ENCODE measurements around the gene NPY. TPM values are rescaled to one million over a fixed set of nuclear protein-coding genes. Genes with fewer than 3 reads are reported as not detected.

The NPY gene
- total RNA-seq, 1 donor from 2014 or later, result not detected

DNA sequence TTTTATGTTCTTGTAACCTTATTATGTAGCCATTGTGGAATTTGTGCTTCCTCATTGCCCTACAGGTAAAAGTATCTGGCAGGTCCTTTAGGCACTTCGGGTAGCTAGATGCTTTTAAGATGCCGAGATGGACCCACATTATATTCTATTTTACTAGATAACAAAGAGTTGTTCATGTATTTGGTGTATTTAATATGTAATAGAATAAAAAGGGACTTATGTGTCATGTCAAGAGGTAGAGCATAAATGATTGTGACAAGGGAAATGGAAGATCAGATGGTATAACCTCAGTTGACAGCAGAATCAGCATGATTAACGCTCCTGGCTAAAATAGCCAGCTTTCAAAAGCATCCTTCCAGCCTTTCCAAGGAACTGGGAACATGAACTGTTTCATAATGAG, 50.6 kb downstream of the NPY start:
- TF ChIP-seq, protein P1, sequence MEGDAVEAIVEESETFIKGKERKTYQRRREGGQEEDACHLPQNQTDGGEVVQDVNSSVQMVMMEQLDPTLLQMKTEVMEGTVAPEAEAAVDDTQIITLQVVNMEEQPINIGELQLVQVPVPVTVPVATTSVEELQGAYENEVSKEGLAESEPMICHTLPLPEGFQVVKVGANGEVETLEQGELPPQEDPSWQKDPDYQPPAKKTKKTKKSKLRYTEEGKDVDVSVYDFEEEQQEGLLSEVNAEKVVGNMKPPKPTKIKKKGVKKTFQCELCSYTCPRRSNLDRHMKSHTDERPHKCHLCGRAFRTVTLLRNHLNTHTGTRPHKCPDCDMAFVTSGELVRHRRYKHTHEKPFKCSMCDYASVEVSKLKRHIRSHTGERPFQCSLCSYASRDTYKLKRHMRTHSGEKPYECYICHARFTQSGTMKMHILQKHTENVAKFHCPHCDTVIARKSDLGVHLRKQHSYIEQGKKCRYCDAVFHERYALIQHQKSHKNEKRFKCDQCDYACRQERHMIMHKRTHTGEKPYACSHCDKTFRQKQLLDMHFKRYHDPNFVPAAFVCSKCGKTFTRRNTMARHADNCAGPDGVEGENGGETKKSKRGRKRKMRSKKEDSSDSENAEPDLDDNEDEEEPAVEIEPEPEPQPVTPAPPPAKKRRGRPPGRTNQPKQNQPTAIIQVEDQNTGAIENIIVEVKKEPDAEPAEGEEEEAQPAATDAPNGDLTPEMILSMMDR (IDR thresholded peaks at IDR 0.05; ENCODE audit: borderline replicate concordance), result no peak
- Histone ChIP-seq H3K36me3 (no peaks in the 10 kb centered on the region), H3K4me1 (no peaks in the 10 kb centered on the region), H3K4me3 (no peak overlapping the region), H3K9me3 (replicated peaks) (no peaks in the 10 kb centered on the region), H3K27me3 (ENCODE audit: low read depth) (peaks cover 35% of the 10 kb centered on the region), H3K27ac (replicated peaks) (no peak overlapping the region)
- no peak for DNase-seq
- intact Hi-C loops (cut with micrococcal nuclease), result no loop called here

DNA sequence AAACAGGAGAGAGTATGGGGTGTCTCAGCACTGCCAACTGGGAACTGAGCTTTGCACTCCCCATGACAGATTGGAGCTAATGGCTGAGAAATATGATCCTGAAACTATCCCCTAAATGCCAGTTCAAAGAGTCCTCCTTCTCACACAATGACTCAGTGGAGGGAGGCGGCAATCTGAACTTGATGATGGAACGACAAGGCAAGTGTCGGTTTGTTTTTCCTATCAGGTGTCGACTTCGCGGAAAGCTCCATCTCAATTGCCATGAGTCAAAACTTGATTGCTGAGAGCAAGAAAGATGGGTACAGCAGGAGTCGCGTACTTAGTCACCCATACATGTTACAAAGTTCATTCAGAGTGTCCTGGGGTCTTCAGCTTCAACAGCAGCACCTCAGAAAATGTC, 52.5 kb downstream of the NPY start:
- H3K4me3 ChIP-seq, result no peak overlapping the region
- H3K27ac ChIP-seq (replicated peaks), result no peak overlapping the region
- TF ChIP-seq, protein P1 (IDR thresholded peaks at IDR 0.05; ENCODE audit: borderline replicate concordance), result no peak
- H3K4me1 ChIP-seq, result no peaks in the 10 kb centered on the region
- no peaks in the 10 kb centered on the region for H3K36me3 ChIP-seq
- peaks cover 35% of the 10 kb centered on the region for H3K27me3 ChIP-seq (ENCODE audit: low read depth)
- DNase-seq, result no peak
- intact Hi-C loops (cut with micrococcal nuclease), result no loop called here
- H3K9me3 ChIP-seq (replicated peaks), result no peaks in the 10 kb centered on the region

DNA sequence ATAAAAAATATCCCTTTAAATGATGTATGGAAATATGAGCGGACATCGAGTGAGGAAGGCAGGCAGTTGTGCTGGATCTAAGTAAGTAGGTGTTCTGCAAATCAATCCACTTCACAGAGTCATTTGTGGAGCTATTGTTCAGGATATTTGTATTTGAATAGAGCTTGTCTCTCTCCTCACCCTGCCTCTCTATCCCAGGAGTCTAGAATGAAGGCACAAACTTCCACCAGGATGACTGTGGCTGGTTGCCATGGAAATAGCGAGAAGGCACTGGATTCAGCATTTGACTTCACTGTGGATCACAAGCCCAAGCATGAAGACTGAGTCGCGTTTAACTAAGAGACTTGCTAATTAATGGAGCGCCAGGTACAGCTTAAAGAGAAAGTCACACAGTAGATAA, 53.2 kb downstream of the NPY start:
- TF ChIP-seq, protein P1 (IDR thresholded peaks at IDR 0.05; ENCODE audit: borderline replicate concordance), result no peak
- H3K27me3 ChIP-seq (ENCODE audit: low read depth), result peaks cover 35% of the 10 kb centered on the region
- intact Hi-C loops (cut with micrococcal nuclease), result no loop called here
- H3K27ac ChIP-seq (replicated peaks), result no peak overlapping the region
- H3K4me3 ChIP-seq, result no peak overlapping the region
- no peaks in the 10 kb centered on the region for H3K36me3 ChIP-seq
- no peaks in the 10 kb centered on the region for H3K4me1 ChIP-seq
- no peak for DNase-seq
- no peaks in the 10 kb centered on the region for H3K9me3 ChIP-seq (replicated peaks)

DNA sequence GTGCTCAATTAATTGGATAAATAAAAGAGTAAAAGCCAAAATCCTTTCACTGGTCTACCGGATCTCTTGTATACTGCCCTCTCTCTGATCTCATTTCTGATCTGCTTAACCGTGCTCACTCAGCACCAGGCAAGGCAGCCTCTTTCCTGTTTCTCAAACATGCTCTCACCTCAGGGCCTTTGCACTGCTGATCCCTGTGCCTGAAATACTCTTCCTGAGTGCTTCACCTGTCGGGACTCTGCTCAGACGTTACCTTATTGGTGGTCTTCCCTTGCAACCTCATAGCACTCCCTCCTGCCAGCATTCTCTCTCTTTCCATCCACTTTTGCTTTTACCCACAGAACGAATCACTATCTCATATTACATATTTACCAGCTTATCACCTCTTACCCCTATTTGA, 55.6 kb downstream of the NPY start:
- intact Hi-C loops (cut with micrococcal nuclease), result no loop called here
- Histone ChIP-seq H3K27me3 (ENCODE audit: low read depth) (peaks cover 35% of the 10 kb centered on the region), H3K27ac (replicated peaks) (no peak overlapping the region), H3K36me3 (no peaks in the 10 kb centered on the region), H3K4me3 (no peak overlapping the region), H3K4me1 (no peaks in the 10 kb centered on the region), H3K9me3 (replicated peaks) (no peaks in the 10 kb centered on the region)
- no peak for DNase-seq
- TF ChIP-seq, protein P1 (IDR thresholded peaks at IDR 0.05; ENCODE audit: borderline replicate concordance), result no peak

DNA sequence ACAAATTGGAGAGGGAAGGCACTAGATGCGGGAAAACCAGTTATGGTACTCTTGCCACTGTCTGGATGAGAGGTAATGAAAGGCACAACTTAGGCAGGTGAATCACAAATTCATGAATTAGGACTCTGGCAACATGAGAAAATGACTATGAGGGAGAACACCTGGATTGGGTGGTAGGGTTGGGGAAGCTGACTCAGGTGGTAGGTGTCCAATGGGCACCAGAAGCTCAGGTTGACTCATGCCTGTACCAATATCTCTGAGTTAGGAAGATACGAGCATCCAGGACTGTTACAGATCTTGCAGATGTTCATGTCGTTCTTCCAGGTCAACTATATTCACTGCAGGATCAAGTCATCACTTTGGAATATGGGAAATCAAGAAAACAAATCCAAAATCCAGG, 56.7 kb downstream of the NPY start:
- Histone ChIP-seq H3K27ac (replicated peaks) (no peak overlapping the region), H3K36me3 (no peaks in the 10 kb centered on the region), H3K4me1 (no peaks in the 10 kb centered on the region), H3K4me3 (no peak overlapping the region), H3K9me3 (replicated peaks) (no peaks in the 10 kb centered on the region), H3K27me3 (ENCODE audit: low read depth) (peaks cover 32% of the 10 kb centered on the region)
- intact Hi-C loops (cut with micrococcal nuclease), result no loop called here
- no peak for DNase-seq
- TF ChIP-seq, protein P1 (IDR thresholded peaks at IDR 0.05; ENCODE audit: borderline replicate concordance), result no peak

Measured in left ventricle myocardium inferior (tissue), 1 donor.